Gastrocnemius medialis (tissue), 4 donors: Measurements from ENCODE around the gene ADNP2. TPM values are rescaled to one million over a fixed set of nuclear protein-coding genes. Genes with fewer than 3 reads are reported as not detected.

Experiments
- ATAC-seq, 2 donors: fragments of 150-250 bp; one replicate each; pipeline ENCODE4 v1.9.1; 2016
- DNase-seq, 2 donors: peaks; one replicate each; pipeline ENCODE4 v3.0.0-alpha.2; 2019
- H3K27ac ChIP-seq, 4 donors: fragments of 200-600 bp; sonication (generic); 1 replicate in 1 of 4; 2 replicates in 3 of 4; pipeline ENCODE4 v1.5.1; 2016 to 2018; ENCODE audit warnings: mild to moderate bottlenecking in 2 of 4, moderate library complexity in 1 of 4
- H3K27me3 ChIP-seq, 3 donors: fragments of 200-600 bp; sonication (generic) in 2 of 3; 1 replicate in 1 of 3; 2 replicates in 2 of 3; pipeline versions ENCODE4 v1.5.1 to v1.6.0; 2016 to 2019; ENCODE audit warnings: mild to moderate bottlenecking in 1 of 3, moderate library complexity in 1 of 3
- H3K36me3 ChIP-seq, 2 donors: fragments of 200-600 bp; sonication (generic) in 1 of 2; one replicate each; pipeline ENCODE4 v1.5.1; 2017 to 2018
- H3K4me1 ChIP-seq, 2 donors: fragments of 200-600 bp; sonication (generic) in 1 of 2; one replicate each; pipeline ENCODE4 v1.5.1; 2016 to 2017; ENCODE audit warnings: mild to moderate bottlenecking in 2 of 2
- H3K4me3 ChIP-seq, 4 donors: fragments of 200-600 bp; sonication (generic) in 3 of 4; 1 replicate in 1 of 4; 2 replicates in 3 of 4; pipeline ENCODE4 v1.5.1; 2016 to 2019; ENCODE audit warnings: mild to moderate bottlenecking in 2 of 4
- H3K9me3 ChIP-seq, 3 donors: fragments of 200-600 bp; sonication (generic) in 2 of 3; 1 replicate in 1 of 3; 2 replicates in 2 of 3; pipeline ENCODE4 v1.5.1; 2016 to 2019
- POLR2A ChIP-seq, 2 donors: fragments of 450-650 bp; IDR thresholded peaks; one replicate each; pipeline ENCODE4 v1.6.1; 2017; ENCODE audit warnings: antibody characterized with exemption in 2 of 2, mild to moderate bottlenecking in 2 of 2, moderate library complexity in 2 of 2
- in situ Hi-C, 4 donors: fragments of 200-750 bp; cut with MboI; loops; one replicate each; pipeline versions ENCODE4 v1.15.0 to v1.8.0; 2017; ENCODE audit warnings: low sequenced_read_pairs in 4 of 4
- intact Hi-C: fragments of 100-400 bp; cut with DNase I; formaldehyde crosslinking; loops from one replicate; pipeline ENCODE4 v1.15.1; 2023; ENCODE audit warnings: low total_unique reads
- total RNA-seq, 4 donors: library from RNA; depleted of rRNA; stranded (reverse); fragments of >200 nt; gene quantifications; one replicate each; pipeline versions ENCODE4 v1.1.0 to v1.2.3, GENCODE V29; 2016
- TF ChIP-seq, protein P1 (sequence below), 5 experiments: fragments of 450-650 bp in 3 of 5; fragments of 200-600 bp in 2 of 5; sonication (generic) in 2 of 5; IDR thresholded peaks in 4 of 5; conservative IDR thresholded peaks in 1 of 5; 1 replicate in 4 of 5; 2 replicates in 1 of 5; pipeline ENCODE4 v1.5.1; 2016 to 2019; ENCODE audit warnings: antibody characterized with exemption in 5 of 5, mild to moderate bottlenecking in 3 of 5, moderate library complexity in 3 of 5

The ADNP2 gene
- total RNA-seq, 4 donors from 2014 or later = 2.6 to 4.5 (median 2.9) TPM

DNA sequence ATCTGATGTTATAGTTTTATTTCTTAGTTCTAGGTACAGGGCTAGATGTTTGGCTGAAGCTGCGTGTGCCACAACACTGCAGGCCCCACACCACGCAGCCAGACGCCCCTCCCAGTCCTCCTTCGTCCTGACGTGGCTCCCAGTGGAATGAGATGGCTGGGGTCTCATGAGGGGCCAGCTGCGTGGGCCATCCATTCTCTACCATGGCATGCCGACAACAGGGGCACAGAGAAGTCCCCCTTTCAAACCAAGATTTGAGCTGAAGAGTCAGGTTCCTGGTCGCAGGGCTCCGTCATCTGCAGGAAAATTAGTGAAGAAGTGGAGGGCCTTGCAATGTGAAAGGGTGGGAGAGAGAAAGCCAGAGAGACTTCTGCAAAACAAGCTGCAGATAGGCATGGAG lies 73.8 kb downstream of the ADNP2 start:
- no peak for ATAC-seq
- Histone ChIP-seq H3K9me3 (no peaks in the 10 kb centered on the region), H3K27ac (no peak overlapping the region), H3K4me1 (no peaks in the 10 kb centered on the region), H3K4me3 (no peak overlapping the region), H3K27me3 (no peaks in the 10 kb centered on the region), H3K36me3 (no peaks in the 10 kb centered on the region)
- intact Hi-C loops (no loop called here), in situ Hi-C loops (no loop called here)
- no peak for TF ChIP-seq POLR2A (IDR thresholded peaks at IDR 0.05)
- TF ChIP-seq, protein P1, sequence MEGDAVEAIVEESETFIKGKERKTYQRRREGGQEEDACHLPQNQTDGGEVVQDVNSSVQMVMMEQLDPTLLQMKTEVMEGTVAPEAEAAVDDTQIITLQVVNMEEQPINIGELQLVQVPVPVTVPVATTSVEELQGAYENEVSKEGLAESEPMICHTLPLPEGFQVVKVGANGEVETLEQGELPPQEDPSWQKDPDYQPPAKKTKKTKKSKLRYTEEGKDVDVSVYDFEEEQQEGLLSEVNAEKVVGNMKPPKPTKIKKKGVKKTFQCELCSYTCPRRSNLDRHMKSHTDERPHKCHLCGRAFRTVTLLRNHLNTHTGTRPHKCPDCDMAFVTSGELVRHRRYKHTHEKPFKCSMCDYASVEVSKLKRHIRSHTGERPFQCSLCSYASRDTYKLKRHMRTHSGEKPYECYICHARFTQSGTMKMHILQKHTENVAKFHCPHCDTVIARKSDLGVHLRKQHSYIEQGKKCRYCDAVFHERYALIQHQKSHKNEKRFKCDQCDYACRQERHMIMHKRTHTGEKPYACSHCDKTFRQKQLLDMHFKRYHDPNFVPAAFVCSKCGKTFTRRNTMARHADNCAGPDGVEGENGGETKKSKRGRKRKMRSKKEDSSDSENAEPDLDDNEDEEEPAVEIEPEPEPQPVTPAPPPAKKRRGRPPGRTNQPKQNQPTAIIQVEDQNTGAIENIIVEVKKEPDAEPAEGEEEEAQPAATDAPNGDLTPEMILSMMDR (IDR thresholded peaks at IDR 0.05 in 4 of 5, conservative IDR thresholded peaks at IDR 0.05 in 1 of 5) = no peak
- DNase-seq = no peak

DNA sequence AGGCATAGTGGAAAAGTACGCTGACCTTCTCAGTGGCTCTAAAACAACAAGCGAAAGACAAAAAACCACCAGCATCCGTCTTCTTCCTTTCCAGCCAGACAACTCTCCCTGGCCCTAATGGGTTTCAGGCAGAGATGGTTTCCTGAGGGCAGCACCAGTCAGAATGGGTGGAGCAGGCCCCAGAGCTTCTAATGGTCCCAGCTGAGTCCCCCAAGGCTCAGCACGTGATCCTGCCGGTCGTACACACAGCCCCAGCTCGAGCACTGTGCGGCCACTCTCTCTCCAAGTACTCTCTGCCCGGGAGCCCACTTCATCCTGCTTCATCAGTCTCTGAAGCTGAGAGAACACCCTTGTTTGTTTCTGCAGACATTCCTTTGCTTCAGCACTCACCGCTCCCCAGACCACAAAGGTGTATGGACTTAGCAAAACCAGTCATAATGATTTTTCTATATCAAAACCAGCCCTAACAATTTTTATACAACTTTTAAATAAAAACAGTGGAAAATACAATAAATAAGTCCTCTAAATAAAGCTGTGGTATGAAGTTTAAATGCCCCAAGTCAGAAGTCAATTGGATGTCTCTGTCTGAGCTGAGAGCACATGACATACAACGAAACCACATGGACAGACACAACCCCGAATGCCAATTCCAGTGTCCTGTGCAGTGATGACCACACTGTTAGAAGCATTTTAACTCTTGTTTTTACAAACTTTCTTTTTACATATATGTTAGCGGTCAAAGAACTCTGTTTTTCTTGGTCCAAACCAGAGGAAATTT lies 74.4 kb downstream of the ADNP2 start:
- no peaks in the 10 kb centered on the region for H3K27me3 ChIP-seq
- H3K9me3 ChIP-seq = no peaks in the 10 kb centered on the region
- no peak for DNase-seq
- in situ Hi-C loops (no loop called here), intact Hi-C loops (no loop called here)
- ATAC-seq = no peak
- H3K4me3 ChIP-seq = no peak overlapping the region
- no peaks in the 10 kb centered on the region for H3K4me1 ChIP-seq
- TF ChIP-seq, protein P1 (IDR thresholded peaks at IDR 0.05 in 4 of 5, conservative IDR thresholded peaks at IDR 0.05 in 1 of 5) = no peak
- TF ChIP-seq POLR2A (IDR thresholded peaks at IDR 0.05) = no peak
- H3K36me3 ChIP-seq = no peaks in the 10 kb centered on the region
- no peak overlapping the region for H3K27ac ChIP-seq

DNA sequence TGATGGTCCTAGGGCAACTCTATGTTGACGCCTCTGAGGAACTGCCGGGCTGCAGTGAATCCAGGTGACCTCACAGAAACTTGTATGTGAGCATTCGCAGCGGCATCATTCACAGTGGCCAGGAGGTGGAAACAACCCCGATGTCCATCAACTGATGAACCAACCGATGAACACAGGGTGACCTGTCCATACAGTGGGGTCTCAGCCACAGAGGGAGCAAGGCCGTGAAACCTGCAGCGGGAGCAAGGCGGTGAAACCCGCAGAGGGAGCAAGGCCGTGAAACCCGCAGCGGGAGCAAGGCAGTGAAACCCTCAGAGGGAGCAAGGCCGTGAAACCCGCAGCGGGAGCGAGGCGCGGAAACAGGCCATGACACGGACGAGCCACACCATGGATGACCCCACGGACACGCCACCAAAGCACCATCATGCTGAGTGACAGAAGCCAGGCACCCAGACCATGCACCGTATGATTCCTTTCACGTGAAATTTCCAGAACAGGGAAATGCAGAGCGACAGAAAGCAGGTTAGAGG lies 75.2 kb downstream of the ADNP2 start:
- Histone ChIP-seq H3K36me3 (no peaks in the 10 kb centered on the region), H3K27me3 (no peaks in the 10 kb centered on the region), H3K4me3 (no peak overlapping the region), H3K27ac (no peak overlapping the region), H3K4me1 (no peaks in the 10 kb centered on the region), H3K9me3 (no peaks in the 10 kb centered on the region)
- no peak for ATAC-seq
- TF ChIP-seq, protein P1 (IDR thresholded peaks at IDR 0.05 in 4 of 5, conservative IDR thresholded peaks at IDR 0.05 in 1 of 5) = no peak
- no peak for TF ChIP-seq POLR2A (IDR thresholded peaks at IDR 0.05)
- DNase-seq = no peak
- in situ Hi-C loops = no loop called here
- intact Hi-C loops = no loop called here

DNA sequence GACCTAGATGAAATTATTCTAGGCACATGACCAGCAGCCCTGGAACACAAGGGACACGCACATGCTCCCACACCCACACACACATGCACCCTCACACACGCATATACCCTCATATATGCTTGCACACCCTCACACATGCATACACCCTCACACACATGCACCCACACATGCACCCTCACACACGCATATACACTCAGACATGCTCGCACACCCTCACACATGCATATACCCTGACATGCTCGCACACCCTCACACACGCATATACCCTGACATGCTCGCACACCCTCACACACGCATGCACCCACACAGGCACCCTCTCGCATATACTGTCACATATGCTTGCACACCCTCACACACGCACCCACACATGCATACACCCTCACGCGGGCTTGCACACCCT lies 76.5 kb downstream of the ADNP2 start:
- in situ Hi-C loops = no loop called here
- ATAC-seq (no peak), DNase-seq (no peak)
- H3K27ac ChIP-seq = no peak overlapping the region
- H3K27me3 ChIP-seq = no peaks in the 10 kb centered on the region
- H3K4me1 ChIP-seq = no peaks in the 10 kb centered on the region
- TF ChIP-seq POLR2A (IDR thresholded peaks at IDR 0.05) = no peak
- TF ChIP-seq, protein P1 (IDR thresholded peaks at IDR 0.05 in 4 of 5, conservative IDR thresholded peaks at IDR 0.05 in 1 of 5) = no peak
- no peak overlapping the region for H3K4me3 ChIP-seq
- H3K9me3 ChIP-seq = no peaks in the 10 kb centered on the region
- intact Hi-C loops = no loop called here
- H3K36me3 ChIP-seq = no peaks in the 10 kb centered on the region
